VCaP (cell line): ENCODE data around the gene FIGLA.

ENCODE experiments used
- H3K27ac ChIP-seq: fragments of 450-650 bp; 2 replicates; pipeline ENCODE4 v1.5.1; 2017
- CTCF ChIP-seq: fragments of 450-650 bp; conservative IDR thresholded peaks from 2 replicates; pipeline ENCODE4 v1.5.1; 2017; ENCODE audit warnings: mild to moderate bottlenecking, moderate library complexity

Gene FIGLA

GRCh38 chr2:70748002-70748784 is 42.2 kb downstream of the FIGLA start:
- H3K27ac ChIP-seq = no peak overlapping the region
- TF ChIP-seq CTCF = no peak; the same call in 1 of the 2 replicates

- no peak for TF ChIP-seq CTCF
- H3K27ac ChIP-seq = no peak overlapping the region
Observed at GRCh38 chr2:70747284-70747683, 43.2 kb downstream of the FIGLA start.

GRCh38 chr2:70746094-70746974 is 44.1 kb downstream of the FIGLA start:
- peak overlapping the region; percentile 11; the same call in 1 of the 2 replicates for H3K27ac ChIP-seq

GRCh38 chr2:70745276-70745825 is 45.1 kb downstream of the FIGLA start:
- no peak for TF ChIP-seq CTCF
- H3K27ac ChIP-seq = no peak overlapping the region

More at GRCh38 chr2:70746094-70746974, 44.1 kb downstream of the FIGLA start:
- no peak for TF ChIP-seq CTCF

GRCh38 chr2:70744397-70744796 is 46.0 kb downstream of the FIGLA start:
- TF ChIP-seq CTCF = no peak
- H3K27ac ChIP-seq = no peak overlapping the region

GRCh38 chr2:70743677-70744076 is 46.8 kb downstream of the FIGLA start:
- TF ChIP-seq CTCF = no peak
- no peak overlapping the region for H3K27ac ChIP-seq

GRCh38 chr2:70743068-70743467 is 47.4 kb downstream of the FIGLA start:
- no peak for TF ChIP-seq CTCF
- no peak overlapping the region for H3K27ac ChIP-seq

GRCh38 chr2:70739492-70739891 is 51.0 kb downstream of the FIGLA start:
- H3K27ac ChIP-seq = peak overlapping the region; percentile 34
